ENCODE data around the gene DYNLL2. TPM values are rescaled to one million over a fixed set of nuclear protein-coding genes. Genes with fewer than 3 reads are reported as not detected.
"Not testable (repeated sequence)": the region's sequence is repeated elsewhere in the genome, so short reads cannot be mapped to it uniquely, and the experiment has no call there.

The DYNLL2 gene
- total RNA-seq, 2 experiments from 2014 or later, result 25.6 to 26.1 TPM

DNA sequence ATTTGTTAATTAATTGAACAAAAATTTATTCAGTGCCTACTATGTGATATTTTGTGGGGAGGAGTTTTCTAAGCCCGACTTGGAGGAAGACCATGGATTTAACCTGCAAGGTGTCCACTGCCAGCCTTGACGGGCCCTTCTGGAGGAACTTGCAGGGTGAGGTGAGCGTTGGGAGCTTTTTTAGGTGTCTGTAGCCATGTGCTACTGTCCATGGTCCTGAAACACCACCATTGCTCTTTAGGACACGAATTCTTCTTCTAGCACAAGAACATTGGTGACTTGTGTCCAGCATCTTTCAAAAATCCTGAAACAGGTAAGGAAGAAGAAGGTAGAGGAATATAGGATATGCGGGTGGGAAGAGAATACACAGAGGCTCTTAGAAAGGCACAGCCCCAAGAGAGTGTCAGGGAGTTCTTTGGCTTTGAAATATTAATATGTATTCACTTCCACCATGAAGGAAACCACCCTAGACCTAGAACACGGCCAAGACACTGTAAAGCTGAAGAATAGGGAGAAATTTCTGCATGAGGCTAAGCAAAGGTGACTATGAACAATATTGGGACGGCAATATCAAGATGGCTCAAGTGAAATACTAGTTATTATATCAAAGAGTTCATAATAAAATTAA, 37.1 kb downstream of the DYNLL2 start:
- intact Hi-C loops (cut with micrococcal nuclease), result no loop called here
- ATAC-seq, result no peak
- DNase-seq, result peak; percentile 66
- ChIA-PET CTCF (interaction anchor here (7.2 kb wide), 1 partner anchor 51 kb away, joined by 71 read pairs; no protein-coding TSS in a partner anchor), POLR2A (no interaction called here)
- H3K27ac Mint-ChIP-seq, result no peak overlapping the region
- H3K4me3 Mint-ChIP-seq, result no peak overlapping the region
- TF ChIP-seq, protein P1, sequence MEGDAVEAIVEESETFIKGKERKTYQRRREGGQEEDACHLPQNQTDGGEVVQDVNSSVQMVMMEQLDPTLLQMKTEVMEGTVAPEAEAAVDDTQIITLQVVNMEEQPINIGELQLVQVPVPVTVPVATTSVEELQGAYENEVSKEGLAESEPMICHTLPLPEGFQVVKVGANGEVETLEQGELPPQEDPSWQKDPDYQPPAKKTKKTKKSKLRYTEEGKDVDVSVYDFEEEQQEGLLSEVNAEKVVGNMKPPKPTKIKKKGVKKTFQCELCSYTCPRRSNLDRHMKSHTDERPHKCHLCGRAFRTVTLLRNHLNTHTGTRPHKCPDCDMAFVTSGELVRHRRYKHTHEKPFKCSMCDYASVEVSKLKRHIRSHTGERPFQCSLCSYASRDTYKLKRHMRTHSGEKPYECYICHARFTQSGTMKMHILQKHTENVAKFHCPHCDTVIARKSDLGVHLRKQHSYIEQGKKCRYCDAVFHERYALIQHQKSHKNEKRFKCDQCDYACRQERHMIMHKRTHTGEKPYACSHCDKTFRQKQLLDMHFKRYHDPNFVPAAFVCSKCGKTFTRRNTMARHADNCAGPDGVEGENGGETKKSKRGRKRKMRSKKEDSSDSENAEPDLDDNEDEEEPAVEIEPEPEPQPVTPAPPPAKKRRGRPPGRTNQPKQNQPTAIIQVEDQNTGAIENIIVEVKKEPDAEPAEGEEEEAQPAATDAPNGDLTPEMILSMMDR (IDR thresholded peaks at IDR 0.05), result no peak
- no peaks in the 10 kb centered on the region for H3K36me3 Mint-ChIP-seq (ENCODE audit: low read depth)
- H3K27me3 Mint-ChIP-seq, result peaks cover 6% of the 10 kb centered on the region
- no peaks in the 10 kb centered on the region for H3K9me3 Mint-ChIP-seq
- H3K4me1 Mint-ChIP-seq (ENCODE audit: low read depth), result peaks cover 6% of the 10 kb centered on the region

GRCh38 chr17:58121925-58122324, 38.7 kb downstream of the DYNLL2 start:
- ATAC-seq, result peak; percentile 56

DNA sequence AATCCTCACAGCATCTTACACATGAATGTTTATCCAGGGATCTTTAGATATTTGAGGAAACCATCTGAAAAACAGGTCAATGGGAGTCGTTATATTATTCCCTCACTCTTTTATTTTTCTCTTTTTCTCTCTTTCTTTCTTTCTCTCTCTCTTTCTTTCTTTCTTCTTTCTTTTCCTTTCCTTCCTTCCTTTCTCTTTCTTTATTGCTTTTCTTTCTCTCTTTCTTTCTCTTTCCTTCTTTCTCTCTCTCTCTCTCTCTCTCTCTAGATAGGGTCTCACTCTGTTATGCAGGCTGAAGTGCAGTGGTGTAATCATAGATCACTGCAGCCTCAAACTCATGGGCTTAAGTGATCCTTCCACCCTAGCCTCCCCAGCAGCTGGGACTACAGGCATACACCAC, 44.6 kb downstream of the DYNLL2 start:
- Mint-ChIP-seq H3K27me3 (no peaks in the 10 kb centered on the region), H3K27ac (no peak overlapping the region), H3K4me1 (ENCODE audit: low read depth) (no peaks in the 10 kb centered on the region), H3K4me3 (no peak overlapping the region), H3K9me3 (no peaks in the 10 kb centered on the region), H3K36me3 (ENCODE audit: low read depth) (no peaks in the 10 kb centered on the region)
- intact Hi-C loops (cut with micrococcal nuclease), result no loop called here
- ATAC-seq, result no peak
- CTCF ChIA-PET, result no interaction called here
- TF ChIP-seq, protein P1 (IDR thresholded peaks at IDR 0.05), result no peak
- DNase-seq, result no peak
- POLR2A ChIA-PET, result interaction anchor here (1.3 kb wide), 1 partner anchor 49 kb away, joined by 4 read pairs; no protein-coding TSS in a partner anchor

More at GRCh38 chr17:58121925-58122324, 38.7 kb downstream of the DYNLL2 start:
- ChIA-PET POLR2A (interaction anchor here (0.6 kb wide), 1 partner anchor 13 kb away, joined by 3 read pairs; no protein-coding TSS in a partner anchor), CTCF (interaction anchor here (0.6 to 7.2 kb wide), 12 partner anchors 8 to 1629 kb away, joined by 3 to 71 read pairs (median 3); no protein-coding TSS in a partner anchor)
- Mint-ChIP-seq H3K36me3 (ENCODE audit: low read depth) (no peaks in the 10 kb centered on the region), H3K27me3 (peaks cover 6% of the 10 kb centered on the region), H3K9me3 (no peaks in the 10 kb centered on the region), H3K4me3 (no peak overlapping the region), H3K27ac (no peak overlapping the region), H3K4me1 (ENCODE audit: low read depth) (peaks cover 6% of the 10 kb centered on the region)
- intact Hi-C loops (cut with micrococcal nuclease), result no loop called here
- TF ChIP-seq, protein P1 (IDR thresholded peaks at IDR 0.05), result peak; percentile 37
- peak; percentile 43 for DNase-seq

- intact Hi-C loops (cut with micrococcal nuclease); H3K27ac Mint-ChIP-seq; H3K4me3 Mint-ChIP-seq; ATAC-seq; POLR2A ChIA-PET; H3K36me3 Mint-ChIP-seq (ENCODE audit: low read depth); CTCF ChIA-PET; H3K27me3 Mint-ChIP-seq; DNase-seq; H3K4me1 Mint-ChIP-seq (ENCODE audit: low read depth): not testable (repeated sequence)
- peaks cover 12% of the 10 kb centered on the region for H3K9me3 Mint-ChIP-seq
Observed at GRCh38 chr17:58132697-58133096, 49.5 kb downstream of the DYNLL2 start.

- H3K9me3 Mint-ChIP-seq, result peaks cover 12% of the 10 kb centered on the region
- H3K4me3 Mint-ChIP-seq, result no peak overlapping the region
- intact Hi-C loops (cut with micrococcal nuclease), result no loop called here
- ATAC-seq, result no peak
- H3K27me3 Mint-ChIP-seq, result no peaks in the 10 kb centered on the region
- no peak for DNase-seq
- TF ChIP-seq, protein P1 (IDR thresholded peaks at IDR 0.05), result no peak
- no peaks in the 10 kb centered on the region for H3K4me1 Mint-ChIP-seq (ENCODE audit: low read depth)
- H3K36me3 Mint-ChIP-seq (ENCODE audit: low read depth), result no peaks in the 10 kb centered on the region
- H3K27ac Mint-ChIP-seq, result no peak overlapping the region
- CTCF ChIA-PET, result interaction anchor here (1.2 to 3.5 kb wide), 5 partner anchors 14 to 303 kb away, joined by 3 to 11 read pairs (median 6); no protein-coding TSS in a partner anchor
- POLR2A ChIA-PET, result interaction anchor here (0.5 to 0.6 kb wide), 2 partner anchors 221 to 280 kb away, joined by 3 read pairs; no protein-coding TSS in a partner anchor
Observed at GRCh38 chr17:58136669-58137279, 53.6 kb downstream of the DYNLL2 start.

Data from activated CD8-positive, alpha-beta T cell treated with anti-CD3 and anti-CD28 coated beads for 36 hours (primary cell).